HS-5 (cell line): Measurements from ENCODE around the gene TENM3.

Source experiments
- DNase-seq: peaks from one replicate; pipeline ENCODE4 v3.0.0-alpha.2; 2012; ENCODE audit warnings: low read depth

Gene TENM3

DNA sequence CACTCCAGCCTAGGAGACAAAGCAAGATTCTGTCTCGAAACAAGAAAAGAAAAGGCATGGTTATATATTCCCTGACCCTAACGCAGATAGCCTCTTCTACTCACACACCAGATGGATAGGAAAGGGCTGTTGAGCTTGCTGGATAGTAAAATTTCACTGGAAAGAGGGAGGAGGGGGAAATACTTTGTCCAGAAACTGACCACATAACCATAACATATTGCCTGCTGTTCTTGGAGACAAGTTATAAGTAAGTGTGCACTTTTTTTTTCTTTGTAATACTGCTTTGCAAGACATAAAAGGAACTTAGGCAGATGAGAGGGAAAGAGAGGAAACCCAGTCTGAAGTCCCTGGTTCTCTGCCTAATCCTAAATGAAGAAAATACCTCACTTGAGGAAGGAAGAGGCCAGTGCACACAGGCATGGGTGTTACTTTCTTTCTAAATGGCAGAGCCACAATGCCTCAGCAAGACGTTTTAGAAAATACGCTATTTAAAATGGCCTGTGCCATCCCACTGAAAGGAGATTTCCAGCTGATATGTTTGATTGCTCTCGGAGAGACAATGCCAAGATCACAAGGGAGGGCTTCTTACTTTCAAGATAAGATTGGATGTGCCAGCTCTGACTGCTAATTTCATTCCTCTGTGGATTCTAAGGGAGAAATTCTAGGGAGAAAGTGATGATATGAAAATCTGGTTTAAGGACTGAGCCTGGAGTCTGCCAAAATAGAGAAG lies 533.3 kb downstream of the TENM3 start:
- DNase-seq = no peak

DNA sequence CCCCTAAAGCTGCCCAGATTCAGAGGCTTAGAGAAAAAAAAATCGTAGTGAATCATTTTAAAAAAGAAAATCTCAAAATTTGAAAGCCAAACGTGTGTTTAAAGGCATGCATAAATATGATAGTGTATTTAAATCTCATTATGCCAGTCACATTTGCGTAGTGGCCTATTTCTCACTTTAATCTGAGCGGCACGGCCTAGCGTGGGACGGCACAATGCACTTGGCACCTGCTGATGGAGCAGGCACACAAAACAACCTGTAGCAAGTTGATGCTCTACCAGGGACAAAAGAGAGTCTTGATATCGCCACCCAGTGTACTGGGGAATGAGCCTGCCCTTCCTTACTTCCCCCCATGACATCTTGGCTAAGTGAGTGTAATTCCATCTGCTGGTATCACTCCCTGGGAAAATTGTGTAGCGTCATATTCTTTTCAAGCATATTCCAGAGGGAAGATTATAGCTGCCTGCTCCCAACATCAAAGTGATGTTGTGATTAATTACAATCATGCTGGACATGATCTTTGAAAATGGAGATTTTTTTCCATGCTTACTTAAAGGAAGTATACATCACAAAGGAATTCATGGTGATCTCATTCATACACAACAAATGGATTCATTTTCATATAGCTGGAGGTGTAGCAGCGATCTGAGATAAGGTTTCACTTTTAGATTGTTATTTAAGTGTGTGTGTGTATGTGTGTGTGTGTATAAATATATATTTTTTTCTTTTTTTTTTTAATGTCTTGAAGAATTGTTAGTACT lies 535.2 kb downstream of the TENM3 start:
- DNase-seq = no peak

DNA sequence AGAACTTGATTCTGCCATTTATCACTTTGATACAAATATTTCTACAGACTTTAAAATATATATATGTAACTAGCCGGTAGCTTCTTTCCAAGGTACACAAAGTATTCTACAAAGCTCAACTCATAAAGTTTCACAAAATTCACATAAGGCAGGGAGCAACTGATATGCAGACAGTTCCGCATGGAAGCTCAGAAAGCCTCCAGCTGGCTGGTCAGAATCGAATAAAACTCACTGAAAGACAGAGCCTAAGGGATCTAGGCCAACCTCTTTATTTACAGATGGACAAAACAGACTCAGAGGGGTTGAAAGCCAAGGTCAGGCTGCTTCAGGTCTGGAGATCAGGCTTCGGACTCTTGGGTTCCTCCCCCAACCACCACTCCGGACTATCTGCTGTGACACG lies 543.8 kb downstream of the TENM3 start:
- DNase-seq = no peak

DNA sequence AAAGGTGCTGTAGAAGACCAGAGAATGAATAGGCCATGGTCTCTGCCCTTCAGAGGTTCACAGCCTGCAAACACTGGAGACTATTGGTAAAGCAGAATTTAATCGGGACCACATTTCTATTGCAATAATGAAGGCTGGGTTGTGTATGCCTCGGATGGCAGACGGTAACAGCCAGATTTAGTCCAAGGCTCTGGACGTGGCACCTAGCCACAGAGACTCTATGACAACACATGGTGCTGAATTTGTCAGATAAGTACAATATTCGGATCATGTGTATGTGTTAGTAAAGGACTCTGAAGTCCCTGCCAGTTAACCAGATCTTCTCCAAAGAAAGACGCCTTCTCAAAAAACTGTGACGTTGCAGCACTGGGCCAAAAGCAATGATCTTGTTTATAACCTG lies 545.0 kb downstream of the TENM3 start:
- DNase-seq = no peak

DNA sequence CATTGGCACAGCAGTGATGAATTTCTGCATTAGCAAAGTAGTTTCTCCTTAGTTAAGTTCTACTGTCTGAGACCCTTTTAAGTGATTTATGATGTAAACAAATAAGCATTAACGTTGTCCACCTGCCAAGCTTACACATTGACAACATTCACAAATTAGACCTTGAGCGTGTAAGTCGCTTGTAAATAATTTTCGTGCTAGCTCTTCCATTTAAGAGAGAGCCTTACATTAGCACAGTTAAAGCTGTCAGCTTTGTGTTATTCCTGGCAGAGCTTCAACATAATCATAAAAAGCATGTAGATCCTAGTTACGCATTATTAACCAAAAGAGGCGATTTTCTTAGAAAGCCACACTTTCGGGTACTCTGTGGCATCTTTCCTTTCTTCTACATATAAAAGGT lies 546.3 kb downstream of the TENM3 start:
- no peak for DNase-seq

DNA sequence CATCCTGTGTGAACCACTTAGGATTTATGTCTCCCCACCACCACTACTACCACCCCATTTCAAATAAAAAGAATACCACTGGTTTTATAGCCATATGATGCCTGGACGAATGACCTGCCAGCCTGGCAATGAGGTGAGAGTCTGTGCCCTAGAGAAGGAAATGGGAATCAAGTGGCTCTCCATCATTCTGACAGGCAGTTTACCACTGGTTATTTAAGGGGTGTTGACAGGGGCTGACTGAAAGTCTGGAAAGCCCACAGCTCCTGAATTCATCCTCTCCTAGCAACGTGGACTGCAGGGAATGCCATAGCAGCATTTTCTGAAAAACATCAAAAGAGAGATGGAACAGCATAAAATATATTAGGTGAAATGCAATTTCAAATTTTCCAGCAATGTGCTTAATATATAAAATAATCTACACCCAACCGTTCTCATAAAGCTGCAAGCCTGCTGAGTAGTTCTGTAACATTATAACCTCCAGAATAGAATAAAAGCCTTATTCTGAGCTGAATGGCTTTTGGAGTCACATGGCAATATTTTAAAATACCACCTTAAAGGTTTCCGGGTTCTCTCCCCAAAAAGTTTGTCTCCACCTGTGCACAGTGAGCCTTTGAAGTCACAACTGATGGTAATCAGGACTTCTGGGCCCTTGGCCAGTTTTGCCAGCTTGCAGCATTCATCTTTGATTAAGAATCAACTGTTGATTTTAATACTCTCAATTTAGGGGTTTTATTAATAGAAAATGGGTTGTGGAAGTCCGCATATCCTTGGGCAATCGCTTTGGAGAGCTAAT lies 552.4 kb downstream of the TENM3 start:
- no peak for DNase-seq

DNA sequence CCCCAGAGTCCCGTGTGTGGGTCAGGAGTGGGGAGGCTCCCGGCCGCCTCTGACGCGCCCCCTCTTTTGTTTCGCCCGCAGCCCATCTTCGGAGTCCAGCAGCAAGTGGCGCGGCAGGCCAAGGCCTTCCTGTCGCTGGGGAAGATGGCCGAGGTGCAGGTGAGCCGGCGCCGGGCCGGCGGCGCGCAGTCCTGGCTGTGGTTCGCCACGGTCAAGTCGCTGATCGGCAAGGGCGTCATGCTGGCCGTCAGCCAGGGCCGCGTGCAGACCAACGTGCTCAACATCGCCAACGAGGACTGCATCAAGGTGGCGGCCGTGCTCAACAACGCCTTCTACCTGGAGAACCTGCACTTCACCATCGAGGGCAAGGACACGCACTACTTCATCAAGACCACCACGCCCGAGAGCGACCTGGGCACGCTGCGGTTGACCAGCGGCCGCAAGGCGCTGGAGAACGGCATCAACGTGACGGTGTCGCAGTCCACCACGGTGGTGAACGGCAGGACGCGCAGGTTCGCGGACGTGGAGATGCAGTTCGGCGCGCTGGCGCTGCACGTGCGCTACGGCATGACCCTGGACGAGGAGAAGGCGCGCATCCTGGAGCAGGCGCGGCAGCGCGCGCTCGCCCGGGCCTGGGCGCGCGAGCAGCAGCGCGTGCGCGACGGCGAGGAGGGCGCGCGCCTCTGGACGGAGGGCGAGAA lies 556.5 kb downstream of the TENM3 start:
- no peak for DNase-seq

DNA sequence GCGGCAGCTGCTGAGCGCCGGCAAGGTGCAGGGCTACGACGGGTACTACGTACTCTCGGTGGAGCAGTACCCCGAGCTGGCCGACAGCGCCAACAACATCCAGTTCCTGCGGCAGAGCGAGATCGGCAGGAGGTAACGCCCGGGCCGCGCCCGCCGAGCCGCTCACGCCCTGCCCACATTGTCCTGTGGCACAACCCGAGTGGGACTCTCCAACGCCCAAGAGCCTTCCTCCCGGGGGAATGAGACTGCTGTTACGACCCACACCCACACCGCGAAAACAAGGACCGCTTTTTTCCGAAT lies 557.0 kb downstream of the TENM3 start:
- no peak for DNase-seq

DNA sequence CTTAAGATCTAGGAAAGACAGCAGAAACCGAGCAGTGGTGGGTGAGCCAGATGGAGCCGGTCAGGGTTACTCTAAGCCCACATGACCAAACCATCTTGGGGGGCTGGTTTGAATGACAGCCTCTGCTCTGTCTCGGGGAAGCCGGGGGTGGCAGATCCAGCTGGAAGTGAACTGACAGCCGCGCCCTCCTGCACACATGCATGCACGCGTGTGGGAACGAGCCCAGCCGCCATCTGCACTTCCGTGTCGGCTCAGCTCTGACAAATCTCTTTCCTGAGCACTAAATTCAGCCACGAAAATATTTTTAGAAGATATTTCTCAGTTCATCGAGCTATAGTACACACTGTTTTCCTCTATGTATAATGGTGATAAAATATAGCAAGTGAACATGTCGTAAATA lies 558.4 kb downstream of the TENM3 start:
- DNase-seq = no peak

DNA sequence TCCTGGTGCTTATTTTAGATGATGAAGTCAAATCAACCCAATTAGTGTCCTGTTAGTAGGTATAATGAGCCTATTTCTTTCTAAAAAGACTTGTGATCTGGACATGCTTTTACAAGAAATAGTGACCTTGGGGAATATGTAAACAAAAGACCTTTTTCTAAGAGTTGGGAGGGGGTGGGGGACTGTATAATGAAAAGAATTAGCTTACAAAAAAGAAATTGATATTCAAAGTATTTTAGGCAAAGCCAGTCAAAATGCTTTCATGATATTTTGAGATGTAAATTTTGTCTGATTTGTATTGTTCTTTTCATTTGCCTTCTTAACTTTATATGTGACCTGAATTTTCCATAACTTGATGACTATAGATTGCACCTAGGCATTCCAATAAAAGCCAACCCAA lies 559.4 kb downstream of the TENM3 start:
- no peak for DNase-seq

DNA sequence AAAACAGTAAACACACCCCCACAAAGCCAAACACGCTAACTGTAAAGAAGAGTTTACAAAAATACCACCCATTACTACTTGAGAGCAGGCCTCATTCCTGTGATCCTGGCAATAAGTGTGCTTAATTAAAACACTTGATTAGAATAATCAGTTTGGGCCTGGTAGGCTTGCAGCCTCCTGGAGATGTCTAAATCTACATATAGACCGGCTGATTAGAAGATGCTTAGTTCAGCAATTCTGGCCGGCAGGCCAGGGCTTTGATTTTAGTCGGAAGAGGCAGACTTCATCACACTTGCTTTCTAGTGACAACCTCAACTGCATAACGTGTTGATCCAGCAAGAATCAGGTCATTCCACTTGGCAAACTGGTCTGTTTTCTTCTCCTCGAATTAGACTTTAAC lies 560.0 kb downstream of the TENM3 start:
- DNase-seq = no peak

DNA sequence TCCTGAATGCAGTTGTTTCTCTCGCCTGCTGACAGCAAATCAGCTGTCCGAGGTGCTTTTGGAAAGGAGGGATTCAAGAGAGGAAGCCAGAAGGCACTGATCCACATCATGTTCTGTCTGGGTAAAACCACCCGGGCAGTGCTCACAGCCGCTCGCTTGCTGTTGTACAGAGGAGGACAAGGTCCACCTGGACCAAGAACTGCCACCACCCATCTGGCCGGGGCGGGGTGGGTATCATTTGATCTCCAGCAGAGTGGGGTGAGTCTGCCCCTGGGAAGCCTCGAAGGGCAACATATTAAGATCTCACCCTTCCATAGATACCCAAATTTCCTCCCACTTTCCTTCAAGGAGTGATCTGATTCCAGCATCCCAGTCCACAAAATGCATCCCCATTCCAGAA lies 560.9 kb downstream of the TENM3 start:
- no peak for DNase-seq

DNA sequence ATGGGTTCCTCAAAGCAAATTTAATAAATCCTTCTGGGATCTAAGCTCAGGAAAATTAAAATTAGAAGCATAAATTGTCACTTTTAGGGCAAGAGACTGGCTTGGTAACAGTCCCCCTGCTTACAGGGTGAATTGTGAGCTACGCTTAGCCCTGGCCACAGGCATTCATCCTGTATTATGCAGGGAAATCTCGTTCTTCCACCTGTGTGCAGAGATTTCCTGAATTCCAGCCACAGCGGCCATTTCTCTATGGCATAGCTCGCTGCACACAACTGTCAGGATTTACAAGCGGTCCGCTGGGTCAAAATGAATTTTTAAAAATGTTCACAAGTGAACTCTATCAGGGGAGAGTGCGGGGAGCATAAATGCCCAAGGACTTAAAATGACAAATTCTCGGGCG lies 562.1 kb downstream of the TENM3 start:
- DNase-seq = no peak

DNA sequence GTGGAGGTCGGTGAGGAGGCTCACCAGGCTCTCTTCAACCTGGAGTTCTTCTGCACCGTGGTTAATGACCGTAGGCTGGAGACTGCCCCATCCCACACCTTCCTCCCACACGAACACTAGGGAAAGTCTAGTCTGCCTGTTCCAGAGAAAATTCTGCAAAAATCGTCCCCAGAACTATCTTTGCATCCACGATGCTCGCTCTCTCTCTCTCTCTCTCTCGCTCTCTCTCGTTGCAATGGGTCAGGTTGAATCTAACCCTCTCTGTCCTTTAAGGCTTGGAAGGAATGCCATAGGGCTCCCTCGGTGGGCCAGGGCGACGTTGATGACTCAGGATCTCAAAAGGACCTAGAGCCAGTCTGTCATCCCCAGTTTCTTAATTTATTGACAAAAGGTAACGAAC lies 562.5 kb downstream of the TENM3 start:
- DNase-seq = no peak

DNA sequence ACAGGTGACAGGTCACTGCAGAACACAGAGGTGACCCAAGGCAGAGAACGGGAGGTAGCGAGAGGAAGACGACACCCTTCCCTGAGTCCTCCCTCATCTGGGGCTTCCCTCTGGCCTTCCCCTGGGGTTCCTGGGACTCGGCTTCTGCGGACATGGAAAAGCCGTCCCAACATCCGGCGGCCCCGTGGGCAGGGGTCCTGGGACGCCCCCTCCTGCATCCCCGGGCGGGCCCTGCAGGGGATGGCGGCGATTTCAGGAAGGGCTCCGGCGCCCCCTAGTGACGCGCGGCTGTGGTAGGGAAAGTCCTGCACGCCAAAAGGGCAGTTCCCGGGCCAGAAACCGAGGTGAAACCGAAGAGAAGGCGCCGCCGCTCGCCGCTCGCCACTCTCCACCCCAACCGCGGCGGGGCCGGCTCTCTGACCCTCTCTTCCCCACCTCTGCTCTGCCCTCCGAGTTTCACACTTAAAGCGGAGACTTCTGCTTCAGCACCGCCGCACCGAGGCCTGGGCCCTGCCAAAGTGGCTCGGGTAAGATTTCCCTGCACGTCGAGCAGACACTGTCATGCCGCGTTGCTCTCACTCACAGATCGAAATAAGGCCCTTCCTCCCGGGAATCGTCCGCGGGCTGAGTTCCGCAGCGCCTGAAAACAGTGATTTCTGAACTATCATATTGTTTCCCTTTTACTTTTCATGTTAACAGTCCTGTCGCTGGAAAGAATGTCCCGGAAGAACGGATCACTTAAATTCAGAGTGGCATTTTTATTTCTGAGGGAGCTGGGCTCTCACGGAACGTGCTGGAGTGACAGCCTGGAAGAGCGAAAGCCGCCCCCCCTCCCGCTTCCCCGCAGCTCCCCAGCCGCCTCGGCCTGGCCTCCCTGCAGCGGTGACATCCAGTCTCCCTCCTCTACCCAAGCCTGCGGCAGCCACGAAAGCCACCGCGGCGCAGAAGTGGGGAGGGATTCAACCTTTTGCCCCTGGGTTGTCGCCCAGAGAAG lies 563.4 kb downstream of the TENM3 start:
- peak; percentile 19 for DNase-seq

DNA sequence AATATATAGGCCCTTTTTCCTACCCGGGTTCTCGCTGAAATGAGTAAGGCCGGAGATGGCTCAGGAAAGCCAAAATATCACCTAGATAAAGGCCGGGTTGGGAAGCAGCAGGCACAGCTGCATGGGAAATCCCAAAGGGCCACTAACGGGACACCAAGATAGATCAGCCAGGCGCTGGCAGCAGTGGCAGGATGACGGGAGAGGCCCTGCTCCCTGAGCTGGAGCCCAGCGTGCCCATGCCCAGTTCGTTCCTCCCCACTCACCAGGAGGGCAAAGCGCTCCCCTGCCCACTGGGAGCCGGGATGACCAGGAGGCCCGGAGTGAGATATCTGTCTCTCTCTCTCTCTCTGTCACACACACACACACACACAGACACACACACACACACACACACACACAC lies 564.1 kb downstream of the TENM3 start:
- no peak for DNase-seq

DNA sequence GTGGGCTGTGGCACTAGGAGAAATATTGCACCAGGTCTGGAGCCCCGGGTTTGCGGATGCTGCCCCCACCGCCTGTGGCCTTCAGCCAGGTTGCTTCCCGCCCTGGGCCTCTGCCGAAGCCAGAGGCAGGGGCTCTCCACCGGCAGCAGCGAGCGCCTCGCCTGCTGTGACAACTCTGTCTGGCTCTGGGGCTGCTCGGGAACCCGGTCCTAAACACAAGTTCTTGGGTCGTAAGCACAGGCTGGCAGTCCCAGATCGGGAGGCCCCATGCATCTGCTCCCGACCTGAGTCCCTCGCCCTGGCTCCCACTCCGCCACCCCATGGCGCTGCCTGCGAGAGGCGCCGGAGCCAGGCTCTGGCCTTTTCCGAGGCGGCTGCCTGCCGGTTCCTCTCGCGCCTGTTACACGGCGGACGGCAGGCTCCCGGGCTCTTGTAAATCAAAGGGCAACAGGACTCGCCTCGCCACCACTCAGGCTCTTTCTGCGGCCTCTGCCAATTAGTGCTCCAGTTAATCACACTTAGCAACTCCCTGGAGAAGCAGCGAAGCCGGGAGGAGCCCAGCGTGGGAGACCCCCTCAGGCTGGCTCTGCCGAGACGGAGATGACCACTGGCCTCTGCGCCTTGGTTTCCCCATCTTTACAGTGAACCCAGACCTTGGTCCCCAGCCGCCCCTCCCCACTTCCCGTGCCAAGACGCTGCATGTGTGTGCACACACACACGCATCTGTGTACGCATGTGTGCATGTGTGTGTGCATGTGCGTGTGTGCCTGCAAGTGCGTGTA lies 564.8 kb downstream of the TENM3 start:
- no peak for DNase-seq

DNA sequence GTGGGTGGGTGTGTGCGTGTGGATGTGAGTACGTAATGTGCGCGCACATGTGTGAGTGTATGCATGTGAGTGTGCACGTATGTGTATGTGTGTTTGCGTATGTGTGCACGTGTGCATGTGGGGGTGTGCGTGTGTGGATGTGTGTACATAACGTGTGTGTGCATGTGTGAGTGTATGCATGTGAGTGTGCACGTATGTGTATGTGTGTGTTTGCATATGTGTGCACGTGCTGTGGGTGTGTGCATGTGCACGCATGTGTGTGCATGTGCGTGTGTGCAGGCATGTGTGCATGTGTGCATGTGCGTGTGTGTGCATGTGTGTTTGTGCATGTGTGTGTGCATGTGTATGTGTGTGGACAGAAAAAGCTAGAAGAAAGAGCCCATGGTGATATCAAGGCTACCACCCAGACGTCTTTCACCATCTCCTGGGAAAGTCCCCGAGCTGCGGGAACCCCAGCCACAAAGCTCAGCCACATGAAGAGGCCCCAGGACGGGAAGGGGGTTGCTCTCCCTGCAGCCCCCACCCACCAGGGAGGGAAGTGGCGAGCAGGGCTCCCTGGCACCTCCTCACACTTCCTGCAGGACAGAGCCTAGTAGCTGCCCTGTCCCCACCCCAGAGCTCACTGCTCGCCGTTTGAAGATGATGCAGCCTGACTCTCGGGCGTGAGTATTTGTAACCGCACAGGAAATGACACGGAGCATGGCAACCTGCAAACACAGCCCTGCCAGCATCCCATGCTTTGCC lies 565.6 kb downstream of the TENM3 start:
- peak; percentile 55 for DNase-seq

DNA sequence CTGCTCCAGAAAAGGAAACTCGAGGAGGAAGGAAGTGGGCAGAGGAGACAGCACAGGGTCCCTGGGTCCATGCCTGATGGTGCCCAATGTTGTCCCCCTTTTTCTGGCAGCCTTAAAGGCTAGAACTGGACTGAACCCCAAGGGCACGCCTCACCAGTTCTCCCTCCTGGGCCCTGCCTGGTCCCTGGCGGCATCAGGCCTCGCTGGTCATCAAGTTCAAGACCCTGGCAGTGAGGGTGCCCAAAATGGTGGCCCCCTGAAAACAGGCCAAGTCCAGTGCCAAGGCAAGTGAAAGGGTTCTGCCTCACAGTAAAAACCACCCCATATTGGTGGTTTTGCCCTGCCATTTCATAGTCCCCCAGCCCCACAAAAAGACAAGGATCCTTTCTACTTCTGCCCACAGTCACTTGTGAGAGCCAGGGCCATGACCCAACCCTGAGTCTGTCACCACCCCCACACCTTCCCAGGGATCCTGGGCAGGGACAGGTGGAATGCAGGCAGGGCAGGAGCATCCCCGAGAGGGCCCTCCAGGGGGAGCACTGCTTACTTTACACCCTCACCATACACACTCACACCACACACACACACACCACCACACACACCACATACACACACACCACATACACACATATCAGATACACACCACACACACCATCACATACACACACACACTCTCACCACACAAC lies 566.4 kb downstream of the TENM3 start:
- no peak for DNase-seq
